C4-2B (cell line): ENCODE measurements around the gene SPATS2L.

Experiments used
- CTCF ChIP-seq: fragments of 450-650 bp; conservative IDR thresholded peaks from 2 replicates; pipeline ENCODE4 v1.5.1; 2017; ENCODE audit warnings: mild to moderate bottlenecking
- ZFX ChIP-seq: fragments of 450-650 bp; IDR thresholded peaks from 2 replicates; pipeline ENCODE4 v1.6.1; 2017

GRCh38 chr2:200470230-200470629 lies 163.7 kb downstream of the SPATS2L start:
- TF ChIP-seq CTCF (no peak), ZFX (no peak)
